Astrocyte (in vitro differentiated cells and primary cell): ENCODE measurements around the gene KIAA0040.

Source experiments
- CTCF ChIP-seq: IDR thresholded peaks from 2 replicates; pipeline ENCODE4 v1.5.1; 2011; ENCODE audit warnings: low read depth, mild to moderate bottlenecking, inconsistent platforms, low read length, moderate library complexity; ENCODE audit not compliant: insufficient read depth
- EZH2 ChIP-seq: IDR thresholded peaks from 2 replicates; pipeline ENCODE4 v1.6.1; 2012; ENCODE audit warnings: mild to moderate bottlenecking, low read length, inconsistent platforms; ENCODE audit not compliant: insufficient read depth

- TF ChIP-seq CTCF (no peak), EZH2 (no peak)
Observed at GRCh38 chr1:175155473-175155856, 37.1 kb downstream of the KIAA0040 start.
